Stomach (tissue), 4 donors: ENCODE measurements around the gene ADGRA1.

Experiments
- EP300 ChIP-seq: sonication (generic); formaldehyde crosslinking; IDR thresholded peaks from one replicate; pipeline ENCODE4 v1.6.1; 2017; ENCODE audit warnings: antibody characterized with exemption
- POLR2A ChIP-seq, 4 donors: fragments of 450-650 bp; IDR thresholded peaks; one replicate each; pipeline ENCODE4 v1.6.1; 2016; ENCODE audit warnings: antibody characterized with exemption in 4 of 4, control low read depth in 2 of 4, mild to moderate bottlenecking in 1 of 4, moderate library complexity in 1 of 4
- POLR2AphosphoS5 ChIP-seq, 3 donors: sonication (generic); formaldehyde crosslinking; IDR thresholded peaks; one replicate each; pipeline ENCODE4 v1.6.1; 2016; ENCODE audit warnings: antibody characterized with exemption in 3 of 3
- TF ChIP-seq, protein P1 (sequence below), 7 experiments: fragments of 450-650 bp in 4 of 7; fragments of 200-600 bp in 3 of 7; sonication (generic) in 3 of 7; IDR thresholded peaks; one replicate each; pipeline ENCODE4 v1.5.1; 2016 to 2019; ENCODE audit warnings: antibody characterized with exemption in 7 of 7, control low read depth in 2 of 7, mild to moderate bottlenecking in 1 of 7

DNA sequence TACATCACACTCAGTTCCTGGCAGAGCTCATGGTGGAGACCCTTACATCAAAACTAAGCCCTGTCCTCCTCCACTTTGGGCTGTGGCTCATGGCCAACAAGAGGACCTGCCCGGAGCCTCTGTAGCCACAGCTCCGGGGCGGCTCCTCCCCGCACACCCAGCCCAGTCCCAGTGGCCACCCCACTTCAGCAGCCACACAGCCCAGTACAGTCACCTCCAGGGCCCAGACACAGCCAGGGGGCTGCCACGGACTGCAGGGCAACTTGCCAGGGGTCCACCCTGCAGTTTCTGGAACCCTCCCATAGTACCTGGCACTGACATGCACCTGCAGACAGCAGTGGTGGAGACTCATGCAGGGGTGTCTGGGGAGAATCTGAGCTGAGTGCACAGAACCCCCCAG is 11.8 kb downstream of the ADGRA1 start:
- TF ChIP-seq, protein P1, sequence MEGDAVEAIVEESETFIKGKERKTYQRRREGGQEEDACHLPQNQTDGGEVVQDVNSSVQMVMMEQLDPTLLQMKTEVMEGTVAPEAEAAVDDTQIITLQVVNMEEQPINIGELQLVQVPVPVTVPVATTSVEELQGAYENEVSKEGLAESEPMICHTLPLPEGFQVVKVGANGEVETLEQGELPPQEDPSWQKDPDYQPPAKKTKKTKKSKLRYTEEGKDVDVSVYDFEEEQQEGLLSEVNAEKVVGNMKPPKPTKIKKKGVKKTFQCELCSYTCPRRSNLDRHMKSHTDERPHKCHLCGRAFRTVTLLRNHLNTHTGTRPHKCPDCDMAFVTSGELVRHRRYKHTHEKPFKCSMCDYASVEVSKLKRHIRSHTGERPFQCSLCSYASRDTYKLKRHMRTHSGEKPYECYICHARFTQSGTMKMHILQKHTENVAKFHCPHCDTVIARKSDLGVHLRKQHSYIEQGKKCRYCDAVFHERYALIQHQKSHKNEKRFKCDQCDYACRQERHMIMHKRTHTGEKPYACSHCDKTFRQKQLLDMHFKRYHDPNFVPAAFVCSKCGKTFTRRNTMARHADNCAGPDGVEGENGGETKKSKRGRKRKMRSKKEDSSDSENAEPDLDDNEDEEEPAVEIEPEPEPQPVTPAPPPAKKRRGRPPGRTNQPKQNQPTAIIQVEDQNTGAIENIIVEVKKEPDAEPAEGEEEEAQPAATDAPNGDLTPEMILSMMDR (IDR thresholded peaks at IDR 0.05) = no peak
- TF ChIP-seq POLR2A (IDR thresholded peaks at IDR 0.05) (no peak), POLR2AphosphoS5 (IDR thresholded peaks at IDR 0.05) (no peak), EP300 (no peak)
